Neural cell (in vitro differentiated cells): Measurements from ENCODE around the gene BCAT1.

ENCODE experiments used
- EP300 ChIP-seq: fragments of 450-650 bp; conservative IDR thresholded peaks from 2 replicates; pipeline ENCODE4 v1.6.1; 2014; ENCODE audit warnings: antibody characterized with exemption, mild to moderate bottlenecking, moderate library complexity; ENCODE audit not compliant: poor library complexity, severe bottlenecking
- POLR2AphosphoS5 ChIP-seq: IDR thresholded peaks from 2 replicates; pipeline ENCODE4 v1.6.1; 2012
- RAD21 ChIP-seq: fragments of 450-650 bp; conservative IDR thresholded peaks from 2 replicates; pipeline ENCODE4 v1.6.1; 2014; ENCODE audit warnings: antibody characterized with exemption, mild to moderate bottlenecking, moderate library complexity
- SMC3 ChIP-seq: fragments of 450-650 bp; conservative IDR thresholded peaks from 2 replicates; pipeline ENCODE4 v1.6.1; 2014; ENCODE audit warnings: antibody characterized with exemption, mild to moderate bottlenecking, moderate library complexity; ENCODE audit not compliant: poor library complexity
- TF ChIP-seq, protein P1 (sequence below): fragments of 450-650 bp; IDR thresholded peaks from 2 replicates; pipeline ENCODE4 v1.5.1; 2014; ENCODE audit warnings: antibody characterized with exemption, mild to moderate bottlenecking, moderate library complexity; ENCODE audit not compliant: poor library complexity, severe bottlenecking
- TF ChIP-seq, protein P2 (sequence below): IDR thresholded peaks from 2 replicates; pipeline ENCODE4 v1.6.1; 2012; ENCODE audit warnings: borderline replicate concordance

DNA sequence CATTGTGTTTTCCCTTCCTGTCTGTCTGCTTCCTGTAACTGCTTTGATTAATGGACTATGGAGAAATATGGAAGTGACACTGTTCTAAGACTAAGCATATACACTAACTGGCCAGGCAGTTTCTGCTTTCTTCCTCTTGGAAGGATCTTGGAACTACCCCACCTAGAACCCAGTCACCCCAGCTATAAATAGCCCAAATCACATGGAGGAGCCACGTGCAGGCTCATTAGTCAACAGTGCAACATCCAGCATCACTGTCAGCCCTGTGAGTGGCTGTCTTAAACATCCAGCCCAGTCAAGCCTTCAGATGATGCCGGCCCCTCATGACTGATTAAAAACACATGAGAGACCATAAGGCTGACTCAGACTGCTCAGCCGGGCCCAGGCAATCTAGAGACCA lies 39.2 kb downstream of the BCAT1 start:
- TF ChIP-seq, protein P1, sequence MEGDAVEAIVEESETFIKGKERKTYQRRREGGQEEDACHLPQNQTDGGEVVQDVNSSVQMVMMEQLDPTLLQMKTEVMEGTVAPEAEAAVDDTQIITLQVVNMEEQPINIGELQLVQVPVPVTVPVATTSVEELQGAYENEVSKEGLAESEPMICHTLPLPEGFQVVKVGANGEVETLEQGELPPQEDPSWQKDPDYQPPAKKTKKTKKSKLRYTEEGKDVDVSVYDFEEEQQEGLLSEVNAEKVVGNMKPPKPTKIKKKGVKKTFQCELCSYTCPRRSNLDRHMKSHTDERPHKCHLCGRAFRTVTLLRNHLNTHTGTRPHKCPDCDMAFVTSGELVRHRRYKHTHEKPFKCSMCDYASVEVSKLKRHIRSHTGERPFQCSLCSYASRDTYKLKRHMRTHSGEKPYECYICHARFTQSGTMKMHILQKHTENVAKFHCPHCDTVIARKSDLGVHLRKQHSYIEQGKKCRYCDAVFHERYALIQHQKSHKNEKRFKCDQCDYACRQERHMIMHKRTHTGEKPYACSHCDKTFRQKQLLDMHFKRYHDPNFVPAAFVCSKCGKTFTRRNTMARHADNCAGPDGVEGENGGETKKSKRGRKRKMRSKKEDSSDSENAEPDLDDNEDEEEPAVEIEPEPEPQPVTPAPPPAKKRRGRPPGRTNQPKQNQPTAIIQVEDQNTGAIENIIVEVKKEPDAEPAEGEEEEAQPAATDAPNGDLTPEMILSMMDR, result no peak
- TF ChIP-seq EP300 (no peak), POLR2AphosphoS5 (no peak), SMC3 (no peak), RAD21 (no peak)
- TF ChIP-seq, protein P2, sequence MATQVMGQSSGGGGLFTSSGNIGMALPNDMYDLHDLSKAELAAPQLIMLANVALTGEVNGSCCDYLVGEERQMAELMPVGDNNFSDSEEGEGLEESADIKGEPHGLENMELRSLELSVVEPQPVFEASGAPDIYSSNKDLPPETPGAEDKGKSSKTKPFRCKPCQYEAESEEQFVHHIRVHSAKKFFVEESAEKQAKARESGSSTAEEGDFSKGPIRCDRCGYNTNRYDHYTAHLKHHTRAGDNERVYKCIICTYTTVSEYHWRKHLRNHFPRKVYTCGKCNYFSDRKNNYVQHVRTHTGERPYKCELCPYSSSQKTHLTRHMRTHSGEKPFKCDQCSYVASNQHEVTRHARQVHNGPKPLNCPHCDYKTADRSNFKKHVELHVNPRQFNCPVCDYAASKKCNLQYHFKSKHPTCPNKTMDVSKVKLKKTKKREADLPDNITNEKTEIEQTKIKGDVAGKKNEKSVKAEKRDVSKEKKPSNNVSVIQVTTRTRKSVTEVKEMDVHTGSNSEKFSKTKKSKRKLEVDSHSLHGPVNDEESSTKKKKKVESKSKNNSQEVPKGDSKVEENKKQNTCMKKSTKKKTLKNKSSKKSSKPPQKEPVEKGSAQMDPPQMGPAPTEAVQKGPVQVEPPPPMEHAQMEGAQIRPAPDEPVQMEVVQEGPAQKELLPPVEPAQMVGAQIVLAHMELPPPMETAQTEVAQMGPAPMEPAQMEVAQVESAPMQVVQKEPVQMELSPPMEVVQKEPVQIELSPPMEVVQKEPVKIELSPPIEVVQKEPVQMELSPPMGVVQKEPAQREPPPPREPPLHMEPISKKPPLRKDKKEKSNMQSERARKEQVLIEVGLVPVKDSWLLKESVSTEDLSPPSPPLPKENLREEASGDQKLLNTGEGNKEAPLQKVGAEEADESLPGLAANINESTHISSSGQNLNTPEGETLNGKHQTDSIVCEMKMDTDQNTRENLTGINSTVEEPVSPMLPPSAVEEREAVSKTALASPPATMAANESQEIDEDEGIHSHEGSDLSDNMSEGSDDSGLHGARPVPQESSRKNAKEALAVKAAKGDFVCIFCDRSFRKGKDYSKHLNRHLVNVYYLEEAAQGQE, result no peak
